VCaP (cell line): Measurements from ENCODE around the gene DCAF7.

Experiments
- H3K27ac ChIP-seq: fragments of 450-650 bp; 2 replicates; pipeline ENCODE4 v1.5.1; 2017
- CTCF ChIP-seq: fragments of 450-650 bp; conservative IDR thresholded peaks from 2 replicates; pipeline ENCODE4 v1.5.1; 2017; ENCODE audit warnings: mild to moderate bottlenecking, moderate library complexity

The DCAF7 gene

GRCh38 chr17:63634816-63635215 is 84.5 kb downstream of the DCAF7 start:
- H3K27ac ChIP-seq = no peak overlapping the region
- no peak for TF ChIP-seq CTCF

GRCh38 chr17:63635290-63635689 is 85.0 kb downstream of the DCAF7 start:
- no peak overlapping the region for H3K27ac ChIP-seq
- no peak for TF ChIP-seq CTCF

- no peak overlapping the region for H3K27ac ChIP-seq
- TF ChIP-seq CTCF = no peak
Observed at GRCh38 chr17:63635787-63636186, 85.5 kb downstream of the DCAF7 start.

GRCh38 chr17:63639125-63639524 is 88.8 kb downstream of the DCAF7 start:
- TF ChIP-seq CTCF = no peak
- no peak overlapping the region for H3K27ac ChIP-seq

GRCh38 chr17:63640038-63640437 is 89.8 kb downstream of the DCAF7 start:
- no peak overlapping the region for H3K27ac ChIP-seq
- TF ChIP-seq CTCF = no peak

GRCh38 chr17:63641692-63642448 is 91.6 kb downstream of the DCAF7 start:
- TF ChIP-seq CTCF = no peak
- no peak overlapping the region for H3K27ac ChIP-seq
